GM19467 (cell line): ENCODE measurements around the gene GMCL2.
"Not testable (repeated sequence)": the region's sequence is repeated elsewhere in the genome, so short reads cannot be mapped to it uniquely, and the experiment has no call there.

Source experiments
- ATAC-seq: cut with Tn5 transposase; IDR thresholded peaks from one replicate; pipeline ENCODE4 v1.9.1; 2021; ENCODE audit warnings: mild to moderate bottlenecking, moderate library complexity; ENCODE audit not compliant: unreplicated experiment

GMCL2 gene

GRCh38 chr5:178207183-178207916, 20.2 kb upstream of the GMCL2 start:
- ATAC-seq, result no peak

GRCh38 chr5:178206166-178207101, 19.3 kb upstream of the GMCL2 start:
- no peak for ATAC-seq

GRCh38 chr5:178205749-178206047, 18.5 kb upstream of the GMCL2 start:
- no peak for ATAC-seq

GRCh38 chr5:178204935-178205748, 18.0 kb upstream of the GMCL2 start:
- peak; percentile 45 for ATAC-seq

GRCh38 chr5:178204182-178204934, 17.2 kb upstream of the GMCL2 start, which contains the start of gene HNRNPAB:
Gene HNRNPAB, plus strand, starts transcription at chr5:178204533. Its CDS starts 305 bp downstream, at chr5:178204838.
- ATAC-seq, result peak; percentile 85

- no peak for ATAC-seq
These were observed 16.6 kb upstream of the GMCL2 start for GRCh38 chr5:178203670-178204181.

GRCh38 chr5:178202541-178202940, 15.4 kb upstream of the GMCL2 start:
- ATAC-seq, result no peak

- ATAC-seq, result no peak
These were observed 14.7 kb upstream of the GMCL2 start for GRCh38 chr5:178201927-178202235.

- no peak for ATAC-seq
These were observed 14.2 kb upstream of the GMCL2 start for GRCh38 chr5:178201221-178201926.

GRCh38 chr5:178199581-178200434, 12.6 kb upstream of the GMCL2 start:
- ATAC-seq, result no peak

- ATAC-seq, result no peak
These were observed 11.5 kb upstream of the GMCL2 start for GRCh38 chr5:178198706-178199105.

- ATAC-seq, result not testable (repeated sequence)
These were observed 11.0 kb upstream of the GMCL2 start for GRCh38 chr5:178198151-178198550.

- ATAC-seq, result no peak
These were observed 9.8 kb upstream of the GMCL2 start for GRCh38 chr5:178196986-178197385.

GRCh38 chr5:178196281-178196812, 9.2 kb upstream of the GMCL2 start:
- ATAC-seq, result no peak

- ATAC-seq, result no peak
These were observed 6.9 kb upstream of the GMCL2 start for GRCh38 chr5:178194026-178194425.

- ATAC-seq, result no peak
These were observed 6.2 kb upstream of the GMCL2 start for GRCh38 chr5:178193251-178193809.

- ATAC-seq, result no peak
These were observed 5.6 kb upstream of the GMCL2 start for GRCh38 chr5:178192787-178193186.

- no peak for ATAC-seq
These were observed 5.1 kb upstream of the GMCL2 start for GRCh38 chr5:178192244-178192643.
